Measurements from ENCODE around the gene KCNN3. TPM values are rescaled to one million over a fixed set of nuclear protein-coding genes. Genes with fewer than 3 reads are reported as not detected.

KCNN3 gene
- total and polyA plus RNA-seq, 2 of the 13 experiments (the other 11 are each of a cell fraction or from before 2014, with no cell fraction given) = not detected

GRCh38 chr1:154888757-154889156 lies 18.7 kb upstream of the KCNN3 start:
- no peak overlapping the region for H3K27ac ChIP-seq (ENCODE audit: extremely low read length, insufficient read depth, low read length)
- no peak for FAIRE-seq
- POLR2A ChIA-PET = no interaction called here
- no peaks in the 10 kb centered on the region for H3K36me3 ChIP-seq (replicated peaks in 1 of 2; ENCODE audit: control insufficient read depth in 1 of 2, insufficient read depth in 2 of 2, low read length in 2 of 2)
- no peaks in the 10 kb centered on the region for H3K9me3 ChIP-seq (ENCODE audit: low read length)
- no peaks in the 10 kb centered on the region for H3K79me2 ChIP-seq (ENCODE audit: insufficient read depth, low read length)
- no peaks in the 10 kb centered on the region for H4K20me1 ChIP-seq (ENCODE audit: insufficient read depth, low read length)
- in situ Hi-C loops (cut with HindIII; ENCODE audit: extremely low pct_ligation_motif_present, low pct_unique_long_range_greater_than_20kb) = no loop called here
- CTCF ChIA-PET (ENCODE audit: low intra/inter-chr PET ratio, low total read pairs) = no interaction called here
- 51% methylated on average over 7 of the region's 7 CpGs for WGBS (ENCODE audit: low lambda C conversion rate)
- no peak overlapping the region for H2AFZ ChIP-seq (ENCODE audit: low read length)
- no peak overlapping the region for H3K4me3 ChIP-seq (replicated peaks in 1 of 3; ENCODE audit: insufficient read depth in 1 of 3, low read depth in 2 of 3, low read length in 3 of 3)
- intact Hi-C loops (cut with micrococcal nuclease; ENCODE audit: unreplicated experiment) = no loop called here
- no peak for ATAC-seq
- no peaks in the 10 kb centered on the region; a peak in 1 of 5 replicates for H3K27me3 ChIP-seq (ENCODE audit: control insufficient read depth in 1 of 2, insufficient read depth in 2 of 2, low read length in 2 of 2)
- H3K4me2 ChIP-seq (ENCODE audit: low read depth, low read length) = no peak overlapping the region
- peaks cover 30% of the 10 kb centered on the region for H3K4me1 ChIP-seq (ENCODE audit: insufficient read depth, low read length)
- no peak overlapping the region for H3K9ac ChIP-seq (ENCODE audit: insufficient read depth, low read depth, low read length)
- BruUV-seq (replicated peaks) = no TSS peak
- no peak for DNase-seq (ENCODE audit: low spot score)
- TF ChIP-seq HMGXB3 (CRISPR knock-in tag; IDR thresholded peaks at IDR 0.05; ENCODE audit: borderline replicate concordance) (no peak), HOXA5 (CRISPR knock-in tag; IDR thresholded peaks at IDR 0.05) (no peak), ZNF878 (CRISPR knock-in tag; IDR thresholded peaks at IDR 0.05) (no peak), U2AF2 (IDR thresholded peaks at IDR 0.05; ENCODE audit: low read depth, low read length) (no peak), HINFP (CRISPR knock-in tag; IDR thresholded peaks at IDR 0.05; ENCODE audit: low read depth) (no peak), DR1 (CRISPR knock-in tag; IDR thresholded peaks at IDR 0.05) (no peak), CREB1 (IDR thresholded peaks at IDR 0.05) (no peak), CREB1 (CRISPR knock-in tag; IDR thresholded peaks at IDR 0.05) (no peak), ZSCAN12 (CRISPR knock-in tag; IDR thresholded peaks at IDR 0.05) (no peak), ZNF160 (CRISPR knock-in tag; IDR thresholded peaks at IDR 0.05) (no peak), RNF2 (conservative IDR thresholded peaks at IDR 0.05; ENCODE audit: low read depth) (no peak), HNF1A (IDR thresholded peaks at IDR 0.05; ENCODE audit: low read depth) (no peak), HNF1A (CRISPR knock-in tag; IDR thresholded peaks at IDR 0.05; ENCODE audit: borderline replicate concordance) (no peak)

Measured in HepG2 (cell line).